ENCODE results near the gene MDK.

Gene MDK

DNA sequence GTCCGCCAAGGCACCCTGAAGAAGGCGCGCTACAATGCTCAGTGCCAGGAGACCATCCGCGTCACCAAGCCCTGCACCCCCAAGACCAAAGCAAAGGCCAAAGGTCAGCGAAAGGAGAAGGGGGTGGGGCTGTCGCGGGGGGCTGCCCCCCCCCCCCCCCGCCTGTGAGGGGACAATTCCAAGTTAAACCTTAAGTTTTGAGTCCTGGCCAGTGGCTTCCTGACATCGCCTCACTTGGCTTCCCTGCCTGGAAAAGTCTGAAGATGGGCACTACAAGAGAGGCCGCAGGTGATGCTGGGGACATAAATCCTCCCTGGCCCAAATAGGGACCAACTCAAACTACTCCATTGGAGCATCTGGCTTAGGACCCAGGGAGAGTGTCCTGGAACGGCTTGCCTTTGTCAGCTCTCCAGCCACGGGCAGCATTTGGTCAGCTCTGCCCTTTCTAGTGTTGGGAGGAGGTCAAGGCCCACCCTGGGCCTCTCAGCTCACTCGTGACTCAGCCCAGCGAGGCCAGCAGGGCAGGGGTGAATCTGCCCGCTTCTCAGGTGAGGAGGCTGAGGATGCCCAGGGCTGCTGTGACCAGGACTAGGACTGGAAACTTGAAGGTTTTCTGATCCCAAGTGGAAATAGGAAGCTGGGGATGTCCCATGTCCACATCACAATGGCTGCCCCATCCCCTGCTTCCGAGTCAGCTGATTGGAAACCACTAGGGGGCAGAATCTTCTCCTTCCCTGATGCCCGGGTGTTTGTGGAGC lies 1.4 kb downstream of the MDK start:
- peak; percentile 68 for DNase-seq (ENCODE audit: low spot score)

- no peak for DNase-seq (ENCODE audit: low spot score)
These were observed 1.9 kb downstream of the MDK start for GRCh38 chr11:46383404-46383758.

GRCh38 chr11:46383974-46384701 lies 2.7 kb downstream of the MDK start:
- no peak for DNase-seq (ENCODE audit: low spot score)

- no peak for DNase-seq (ENCODE audit: low spot score)
These were observed 3.9 kb downstream of the MDK start for GRCh38 chr11:46385169-46386004.

DNA sequence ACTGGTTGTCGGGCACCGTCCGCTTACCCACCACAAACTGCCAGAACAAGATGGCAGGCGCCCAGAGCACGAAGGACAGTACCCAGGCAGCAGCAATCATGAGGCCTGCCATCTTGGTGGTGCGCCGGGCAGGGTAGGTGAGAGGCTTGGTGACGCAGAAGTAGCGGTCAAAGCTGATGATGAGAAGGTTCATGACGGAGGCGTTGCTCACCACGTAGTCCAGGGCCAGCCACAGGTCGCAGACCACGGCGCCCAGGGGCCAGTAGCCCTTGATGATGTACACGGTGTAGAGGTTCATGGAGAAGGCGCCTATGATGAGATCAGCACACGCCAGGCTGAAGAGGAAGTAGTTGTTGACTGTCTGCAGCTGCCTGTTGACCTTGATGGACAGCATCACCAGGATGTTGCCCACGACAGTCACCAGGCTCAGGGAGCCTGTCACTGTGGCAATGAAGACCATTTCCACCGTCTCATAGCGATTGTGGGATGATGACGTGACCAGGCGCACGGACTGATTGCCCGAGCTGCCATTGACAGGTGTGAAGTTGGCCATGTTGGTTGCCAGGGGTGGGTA lies 4.6 kb downstream of the MDK start:
- no peak for DNase-seq (ENCODE audit: low spot score)

DNA sequence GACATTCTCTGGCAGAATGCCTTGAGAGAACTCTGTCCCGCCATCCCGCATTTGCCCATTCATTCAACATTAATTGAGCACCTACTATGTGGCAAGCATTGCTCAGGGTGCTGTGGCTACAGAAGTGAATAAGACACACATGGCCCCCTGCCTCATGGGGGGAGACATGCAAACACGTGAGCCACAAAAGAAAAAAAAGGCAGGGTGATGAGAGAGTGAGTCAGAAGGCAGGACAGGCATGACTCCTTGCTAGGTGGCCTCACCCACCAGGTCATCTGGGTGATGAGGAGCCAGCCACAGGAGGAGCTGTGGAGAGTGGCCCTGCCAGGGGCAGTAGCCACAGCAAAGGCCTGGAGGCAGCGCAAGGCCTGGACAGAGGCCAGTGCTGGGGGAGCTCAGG lies 5.2 kb downstream of the MDK start:
- no peak for DNase-seq (ENCODE audit: low spot score)

DNA sequence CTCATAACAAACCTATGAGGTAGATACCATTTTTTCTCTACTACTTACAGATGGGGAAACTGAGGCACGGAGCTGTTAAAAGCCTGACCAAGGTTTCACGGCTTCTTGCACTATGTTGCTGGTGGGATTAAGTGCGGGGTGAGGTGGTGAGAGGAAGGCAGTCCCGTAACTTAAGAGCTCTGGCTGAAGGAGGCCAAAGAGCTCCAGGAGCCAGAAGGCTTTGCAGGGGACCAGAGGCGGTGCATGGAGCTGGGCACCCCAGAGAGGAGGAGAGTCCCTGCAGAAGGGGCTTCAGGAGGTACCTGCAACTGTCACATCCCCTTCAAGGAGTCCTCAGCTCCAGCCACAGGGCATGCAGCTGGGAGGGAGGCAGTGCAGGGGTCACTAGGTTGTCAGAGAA lies 6.0 kb downstream of the MDK start:
- DNase-seq (ENCODE audit: low spot score) = no peak

DNA sequence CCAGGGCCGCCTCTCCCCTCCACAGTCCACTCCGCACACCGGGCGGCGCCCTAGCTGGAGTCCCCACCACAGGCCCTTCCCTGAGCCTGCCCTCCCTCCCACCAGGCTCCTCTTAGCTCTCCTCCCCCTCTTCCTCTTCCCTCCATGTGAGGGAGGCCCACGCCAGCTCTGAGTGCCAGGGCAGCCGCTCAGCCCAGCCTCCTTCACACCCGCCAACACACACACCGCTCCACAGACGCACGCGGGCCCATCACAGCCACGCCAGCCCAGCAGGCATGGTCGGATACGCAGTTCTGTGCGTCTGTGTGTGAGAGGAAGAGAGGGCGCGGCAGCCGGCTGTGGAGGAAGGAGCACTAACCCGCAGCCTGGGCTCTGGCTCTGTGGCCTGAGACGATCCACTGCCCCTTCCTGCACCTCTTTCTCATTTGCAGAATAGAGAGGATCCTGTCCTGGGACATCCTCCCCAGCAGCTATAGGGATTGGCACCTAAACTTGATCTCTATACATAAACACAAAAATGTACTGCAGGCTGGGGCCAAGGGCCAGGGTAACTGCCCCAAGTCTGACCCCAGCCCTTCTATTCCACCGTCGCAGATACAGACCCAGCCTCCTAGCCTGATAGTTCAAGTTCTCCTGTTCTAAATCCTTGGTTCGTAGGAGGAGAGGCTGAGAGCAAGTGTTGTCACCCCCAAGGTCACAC lies 6.6 kb downstream of the MDK start:
- DNase-seq (ENCODE audit: low spot score) = no peak

- DNase-seq (ENCODE audit: low spot score) = no peak
These were observed 7.4 kb downstream of the MDK start for GRCh38 chr11:46388619-46389449.

DNA sequence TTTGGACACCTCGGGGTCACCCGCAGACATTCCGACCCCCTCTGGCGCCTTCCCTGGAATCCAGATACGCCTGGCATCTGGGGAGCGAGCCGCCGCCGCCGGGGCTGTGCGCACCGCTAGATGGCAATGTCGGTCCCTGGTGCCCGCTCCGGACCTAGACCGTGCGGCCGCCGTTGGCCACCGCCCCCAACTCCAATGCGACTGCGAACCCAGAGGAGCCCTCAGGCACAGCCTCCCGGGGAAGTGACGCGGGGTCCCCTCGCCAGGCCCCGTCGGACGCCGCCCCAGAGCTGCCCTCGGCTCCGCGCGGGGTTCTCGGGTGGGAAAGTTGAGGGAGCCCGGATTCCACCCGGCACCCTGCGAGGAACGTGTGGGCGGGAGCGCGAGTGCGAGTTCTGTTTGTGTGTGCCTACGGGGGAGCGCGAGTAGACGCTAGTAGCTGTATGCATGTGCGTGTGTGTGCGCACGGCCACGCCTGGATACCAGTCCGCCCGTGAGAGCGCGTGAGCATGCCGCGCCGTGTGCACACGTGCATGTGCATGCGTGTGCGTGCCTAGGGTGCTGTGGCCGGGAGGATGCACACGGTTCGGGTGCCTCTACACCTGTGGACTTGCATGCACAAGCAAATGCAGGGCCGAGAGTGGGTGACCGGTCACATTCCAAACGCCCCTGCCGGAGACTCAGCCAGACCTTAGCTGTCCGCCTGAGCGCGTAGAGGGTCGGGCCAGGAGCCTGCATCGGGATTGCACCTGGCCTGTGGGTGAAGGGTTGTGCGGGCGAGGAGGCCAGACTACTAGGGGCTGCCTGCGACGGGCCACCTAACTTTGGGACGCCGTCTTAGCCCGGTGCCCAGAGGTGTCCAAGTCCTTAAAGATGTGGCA lies 8.2 kb downstream of the MDK start:
- peak; percentile 93 for DNase-seq (ENCODE audit: low spot score)

DNA sequence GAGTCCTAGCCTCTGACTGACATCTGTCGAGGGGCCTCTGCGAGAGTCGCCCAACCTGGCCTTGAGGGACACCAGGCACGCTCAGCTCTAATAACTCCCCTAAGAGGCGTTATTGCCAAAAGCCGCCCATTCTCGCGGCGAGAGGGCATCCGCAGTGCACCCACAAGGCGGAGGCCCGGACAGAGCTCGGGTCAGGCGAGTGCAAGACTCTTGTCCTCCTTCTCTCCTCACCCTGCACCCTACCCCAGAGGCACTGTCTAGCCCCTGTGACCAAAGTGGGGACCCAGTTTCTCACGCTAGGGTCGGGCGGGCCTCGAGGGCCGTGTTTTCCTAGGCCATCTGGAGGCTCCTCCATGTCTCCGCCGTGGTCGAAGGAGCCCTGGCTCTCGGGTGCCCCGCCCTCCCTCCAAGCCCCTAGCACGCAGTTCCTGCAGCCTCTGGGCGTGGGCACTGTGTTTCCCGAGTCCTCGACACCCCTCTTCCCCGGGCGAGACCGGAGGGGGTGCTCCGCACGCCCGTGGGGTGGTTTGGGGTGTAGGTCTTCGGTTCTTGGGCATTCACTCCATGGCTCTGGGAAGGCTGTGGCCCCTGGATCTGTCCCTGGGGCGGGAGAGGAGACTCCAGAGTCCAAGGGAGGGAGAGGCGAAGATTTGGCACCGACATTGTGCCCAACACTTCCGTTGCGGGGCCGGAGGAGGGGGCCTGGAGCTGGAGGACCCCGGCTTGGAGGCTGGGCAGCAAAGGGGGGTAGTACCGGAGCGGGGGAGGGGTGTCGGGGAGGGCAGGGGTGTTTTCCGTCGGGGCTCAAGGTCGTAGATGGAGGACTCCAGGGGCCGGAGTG lies 9.1 kb downstream of the MDK start:
- DNase-seq (ENCODE audit: low spot score) = peak; percentile 62

DNA sequence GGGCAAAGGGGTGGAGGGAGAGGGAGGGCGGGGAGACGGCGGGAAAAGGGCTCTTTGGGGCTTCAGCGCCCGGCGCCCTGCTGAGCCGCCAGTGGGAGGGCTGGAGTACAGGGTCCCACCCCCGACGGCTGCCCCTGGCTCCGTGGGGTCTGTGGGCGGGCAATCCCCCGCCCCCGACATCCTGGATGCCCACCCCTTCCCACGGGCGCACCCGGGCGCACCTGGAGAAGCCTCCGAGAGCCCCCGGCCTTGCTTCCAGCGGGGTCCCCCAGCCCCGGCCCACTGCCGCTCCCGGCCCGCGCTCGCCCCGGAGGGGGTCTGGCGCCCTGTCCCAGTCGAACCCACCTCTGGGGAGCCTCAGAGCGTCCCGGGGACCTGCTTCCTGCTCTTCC lies 9.7 kb downstream of the MDK start:
- DNase-seq (ENCODE audit: low spot score) = no peak

DNA sequence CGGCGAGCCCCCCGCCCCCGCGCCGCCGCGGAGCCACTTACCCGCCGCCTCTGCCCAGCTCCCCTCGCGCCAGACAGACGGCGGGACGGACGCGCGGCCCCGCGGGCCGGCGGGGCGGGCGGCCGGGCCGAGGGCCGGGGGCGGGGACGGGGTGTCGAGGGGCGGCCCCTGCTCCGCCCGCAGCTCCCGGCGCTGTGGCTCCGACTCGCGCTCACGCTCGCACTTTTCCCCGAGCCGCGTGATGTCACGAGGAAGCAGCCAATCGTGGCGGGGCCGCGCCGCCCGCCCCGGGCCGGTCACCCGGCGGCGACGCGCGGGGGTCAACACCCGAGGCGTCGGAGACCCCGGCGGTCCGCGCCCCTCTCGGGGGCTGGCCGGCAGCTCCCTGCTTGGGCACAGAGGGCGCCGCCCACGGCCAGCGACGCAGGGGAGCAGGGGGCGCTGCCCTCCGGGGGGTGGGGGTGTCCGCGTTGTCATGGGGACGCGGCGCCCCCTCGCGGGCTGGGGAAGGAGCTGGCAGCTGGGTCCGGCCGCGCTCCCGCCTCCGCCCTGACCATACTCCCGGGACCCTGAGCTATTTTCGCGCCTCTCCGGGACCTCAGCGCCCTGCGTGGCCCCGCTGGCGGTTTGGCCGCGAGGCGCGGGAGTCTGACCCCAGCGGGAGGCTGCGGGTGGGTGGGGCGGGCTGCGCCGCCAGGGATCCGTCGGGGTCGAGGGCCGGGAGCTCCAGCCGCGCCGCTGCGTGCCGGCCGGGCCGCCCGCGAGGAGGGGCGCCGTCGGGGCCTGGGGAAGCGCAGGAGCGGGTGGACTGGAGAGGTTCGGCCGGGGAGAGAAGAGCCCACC lies 10.3 kb downstream of the MDK start, which contains the start of gene CHRM4:
Gene CHRM4, minus strand, starts transcription at position 199 of the 843 bp plus-strand sequence. CDS start 5,219 bp downstream, outside the sequence.
- peak; percentile 84 for DNase-seq (ENCODE audit: low spot score)

DNA sequence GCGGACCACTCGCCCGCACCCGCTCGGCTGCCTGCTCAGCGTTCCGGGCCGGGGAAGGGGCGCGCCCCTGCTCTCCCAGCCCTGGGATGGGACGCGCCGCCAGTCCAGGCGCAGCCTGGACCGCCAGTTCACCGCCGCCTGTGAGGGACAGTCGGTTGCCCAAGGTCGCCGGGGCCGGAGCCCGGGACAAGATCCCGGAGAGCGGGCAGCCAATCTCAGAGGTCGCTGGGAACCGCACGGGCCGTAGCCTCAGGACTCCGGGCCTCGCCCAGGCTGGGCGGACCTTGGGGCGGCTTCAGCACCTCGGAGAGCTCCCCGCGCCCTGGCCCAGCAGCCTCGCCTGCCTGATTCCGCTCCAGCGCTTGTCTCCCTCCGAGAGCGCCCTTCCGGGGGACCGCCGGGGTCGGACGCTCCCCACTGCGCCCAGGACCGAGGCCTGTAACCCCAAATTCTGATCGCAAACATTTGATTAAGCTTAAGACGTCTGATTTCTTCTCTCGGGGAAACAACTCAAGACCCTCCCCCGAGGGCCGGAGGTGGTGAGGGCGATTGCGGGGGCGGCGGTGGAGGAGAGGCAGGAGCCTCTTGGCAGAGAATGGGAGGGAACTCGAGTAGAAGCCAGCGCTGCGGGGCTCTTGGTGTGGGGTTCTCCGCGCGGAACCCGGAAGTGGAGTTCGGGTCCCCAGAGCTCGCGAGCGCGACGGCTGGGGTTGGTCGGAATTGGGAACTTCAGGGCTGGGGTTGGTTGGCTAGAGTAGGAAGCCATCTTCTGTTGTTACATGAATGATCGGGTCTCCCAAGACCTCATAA lies 11.2 kb downstream of the MDK start:
- DNase-seq (ENCODE audit: low spot score) = peak; percentile 94

- no peak for DNase-seq (ENCODE audit: low spot score)
These were observed 11.8 kb downstream of the MDK start for GRCh38 chr11:46393231-46393616.

DNA sequence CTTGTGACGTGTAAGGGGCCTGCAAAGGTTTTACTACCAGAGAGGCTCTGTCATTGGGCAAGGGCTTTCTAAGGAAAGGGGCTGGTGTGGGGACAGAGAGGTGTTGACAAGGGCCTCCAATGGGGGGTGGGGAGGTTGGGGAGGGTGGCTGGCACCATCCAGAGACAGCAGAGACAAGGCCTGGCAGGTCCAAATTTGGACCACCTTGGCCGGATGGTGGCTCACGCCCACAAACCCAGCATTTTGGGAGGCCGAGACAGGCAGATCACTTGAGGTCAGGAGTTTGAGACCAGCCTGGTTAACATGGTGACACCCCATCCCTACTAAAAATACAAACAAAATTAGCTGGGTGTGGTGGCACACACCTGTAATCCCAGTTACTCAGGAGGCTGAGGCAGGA lies 12.3 kb downstream of the MDK start:
- DNase-seq (ENCODE audit: low spot score) = no peak

GRCh38 chr11:46397526-46397925 lies 16.1 kb downstream of the MDK start:
- DNase-seq (ENCODE audit: low spot score) = no peak
